Forelimb muscle (tissue), 1 donor: Measurements from ENCODE around the gene LIN7B. TPM values are rescaled to one million over a fixed set of nuclear protein-coding genes. Genes with fewer than 3 reads are reported as not detected.
"Not testable (repeated sequence)": the region's sequence is repeated elsewhere in the genome, so short reads cannot be mapped to it uniquely, and the experiment has no call there.

ENCODE experiments used
- DNase-seq: peaks from one replicate; pipeline ENCODE4 v3.0.0-alpha.2; 2013; ENCODE audit warnings: low read depth
- polyA plus RNA-seq: library from polyadenylated mRNA; unstranded; fragments of 120-200 nt; gene quantifications from one replicate; pipeline ENCODE4 v1.2.1, GENCODE V29; 2013; ENCODE audit not compliant: insufficient read length

The LIN7B gene
- 16.1 TPM for polyA plus RNA-seq

DNA sequence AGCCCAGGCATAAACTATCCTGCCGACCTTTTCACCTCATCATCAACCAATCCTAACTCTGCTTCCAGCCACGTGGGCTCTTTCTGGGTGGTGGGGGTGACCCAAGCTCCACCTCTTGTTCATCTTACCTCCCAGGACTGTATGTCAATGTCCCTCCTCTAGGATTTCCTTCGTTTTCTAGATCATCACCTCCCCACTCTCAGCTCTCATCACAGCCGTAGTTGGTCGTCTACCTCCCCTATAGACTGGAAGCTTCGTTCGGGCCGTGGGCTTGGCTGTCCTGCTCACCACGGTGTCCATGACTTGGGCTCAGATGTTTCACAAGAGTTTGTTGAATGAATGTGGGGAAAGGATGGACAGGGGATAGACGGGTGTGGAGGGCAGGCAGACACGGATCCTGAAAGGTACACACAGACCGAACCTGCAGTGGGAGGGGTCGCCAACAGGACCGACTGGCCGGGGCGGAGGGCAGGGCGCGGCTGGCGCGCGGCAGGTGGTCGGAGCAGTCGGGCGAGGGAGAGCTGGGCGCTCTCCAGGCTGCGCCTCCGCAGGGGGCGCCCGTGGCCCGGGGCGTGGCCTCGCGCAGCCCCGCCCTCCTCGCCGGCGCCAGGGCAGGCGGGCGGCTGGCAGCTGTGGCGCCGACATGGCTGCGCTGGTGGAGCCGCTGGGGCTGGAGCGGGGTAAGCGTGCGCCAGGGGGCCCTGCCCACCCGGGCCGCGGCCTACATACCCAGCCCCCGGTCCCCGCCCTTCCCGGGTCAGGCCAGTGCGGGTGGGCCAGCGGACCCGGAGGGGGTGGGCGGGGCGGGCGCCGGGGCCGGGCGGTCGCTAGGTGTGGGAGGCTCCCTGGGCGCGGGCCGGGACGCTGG lies at the start of gene LIN7B:
Gene LIN7B, plus strand, starts transcription at position 609 of the 868 bp plus-strand sequence. Its CDS starts 35 bp downstream, at position 644.
- DNase-seq, result no peak

DNA sequence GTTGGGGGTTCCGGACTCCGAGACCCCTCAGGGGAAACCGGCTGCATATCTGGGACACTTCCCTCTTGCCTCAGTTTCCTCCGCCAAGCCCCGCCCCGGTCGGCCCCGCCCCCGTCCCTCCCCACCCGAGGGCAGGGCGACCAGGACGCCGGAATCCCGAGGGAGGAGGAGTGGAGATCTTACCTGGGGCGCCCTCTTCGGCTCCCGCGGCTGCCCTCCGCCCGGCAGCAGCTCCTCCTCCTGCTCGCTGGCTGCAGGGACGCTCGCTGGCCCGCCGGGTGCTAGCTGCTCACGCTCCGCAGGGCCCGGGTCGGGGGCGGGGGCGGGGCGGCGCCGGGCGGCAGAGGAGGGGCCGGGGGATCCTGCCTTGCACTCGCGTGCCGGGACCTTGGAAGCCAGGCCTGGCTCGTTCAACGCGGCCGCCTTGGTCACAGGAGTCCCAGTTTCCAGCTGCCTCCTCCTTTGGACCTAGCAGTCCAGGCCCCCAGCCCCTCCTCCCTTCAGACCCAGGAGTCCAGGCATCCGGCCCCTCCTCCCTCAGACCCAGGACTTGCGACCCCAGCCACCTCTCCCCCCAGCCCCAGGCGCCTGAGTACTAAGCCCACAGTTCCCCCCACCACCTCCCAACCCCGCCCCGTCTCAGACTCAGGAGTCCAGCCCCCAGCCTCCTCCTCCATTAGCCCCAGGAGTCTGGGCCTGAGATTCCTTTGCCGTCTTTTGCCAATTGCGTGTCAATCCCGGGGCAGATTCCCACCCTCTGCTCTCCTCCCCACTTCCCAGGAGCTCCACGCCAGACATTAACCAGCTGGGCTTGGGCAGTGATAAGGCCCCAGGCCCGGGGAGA lies 49.2 kb upstream of the LIN7B start, which contains the start of gene NTF4:
Gene NTF4, minus strand, starts transcription at position 51 of the 844 bp plus-strand sequence. CDS start 2,821 bp downstream, outside the sequence.
- no peak for DNase-seq

- DNase-seq, result no peak
Observed at GRCh38 chr19:49065905-49066512, 48.2 kb upstream of the LIN7B start.

GRCh38 chr19:49067554-49067953 lies 46.6 kb upstream of the LIN7B start:
- DNase-seq, result no peak

GRCh38 chr19:49069026-49069425 lies 45.1 kb upstream of the LIN7B start:
- no peak for DNase-seq

DNA sequence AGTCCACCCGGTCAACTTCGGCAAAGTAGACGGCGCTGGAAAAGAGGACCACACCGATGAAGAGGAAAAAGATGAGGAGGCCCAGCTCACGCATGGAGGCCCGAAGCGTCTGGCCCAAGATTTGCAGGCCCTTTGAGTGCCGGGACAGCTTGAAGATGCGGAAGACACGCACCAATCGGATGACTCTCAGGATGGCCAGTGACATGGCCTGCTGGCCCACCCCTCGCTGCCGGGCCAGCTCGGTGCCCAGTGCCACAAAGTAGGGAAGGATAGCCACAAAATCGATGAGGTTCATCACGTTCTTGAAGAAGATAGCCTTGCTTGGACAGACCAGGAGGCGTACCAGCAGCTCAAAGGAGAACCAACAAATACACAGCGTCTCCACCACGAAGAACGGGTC lies 43.8 kb upstream of the LIN7B start:
- DNase-seq, result no peak

- no peak for DNase-seq
Observed at GRCh38 chr19:49071860-49072547, 42.2 kb upstream of the LIN7B start.

GRCh38 chr19:49073514-49074378 lies 40.4 kb upstream of the LIN7B start:
- no peak for DNase-seq

DNA sequence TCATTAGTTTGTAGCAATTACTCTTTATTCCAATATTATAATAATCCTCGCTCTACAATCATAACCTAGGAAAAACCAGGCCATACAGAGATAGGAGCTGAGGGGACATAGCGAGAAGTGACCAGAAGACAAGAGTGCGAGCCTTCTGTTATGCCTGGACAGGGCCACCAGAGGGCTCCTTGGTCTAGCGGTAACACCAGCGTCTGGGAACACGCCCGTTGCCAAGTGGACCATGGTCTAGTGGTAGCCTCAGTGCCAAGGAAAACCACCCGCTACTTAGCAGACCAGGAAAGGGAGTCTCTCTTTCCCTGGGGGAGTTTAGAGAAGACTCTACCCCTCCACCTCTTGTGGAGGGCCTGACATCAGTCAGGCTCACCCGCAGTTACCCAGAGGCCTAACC lies 39.3 kb upstream of the LIN7B start:
- DNase-seq, result not testable (repeated sequence)

DNA sequence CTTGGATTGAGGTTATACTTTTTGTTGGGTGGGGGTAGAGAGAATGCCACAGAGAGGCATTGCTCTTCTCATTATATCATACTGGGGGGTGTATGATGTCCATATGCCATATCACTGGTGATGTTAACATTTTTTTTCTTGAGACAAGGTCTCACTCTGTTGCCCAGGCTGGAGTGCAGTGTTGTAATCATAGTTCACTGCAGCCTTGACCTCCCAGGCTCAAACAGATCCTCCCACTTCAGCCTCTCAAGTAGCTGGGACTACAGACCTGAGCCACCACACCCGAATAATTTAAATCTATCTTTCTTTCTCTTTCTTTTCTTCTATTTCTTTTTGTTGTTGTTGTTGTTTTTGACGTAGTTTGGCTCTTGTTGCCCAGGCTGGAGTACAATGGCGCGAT lies 33.8 kb upstream of the LIN7B start:
- DNase-seq, result no peak

GRCh38 chr19:49081273-49081672 lies 32.9 kb upstream of the LIN7B start:
- DNase-seq, result no peak

GRCh38 chr19:49084206-49085019 lies 29.8 kb upstream of the LIN7B start:
- DNase-seq, result no peak

- peak; percentile 97 for DNase-seq
Observed at GRCh38 chr19:49085020-49085867, 28.9 kb upstream of the LIN7B start, which contains the start of gene SNRNP70. TSS of gene SNRNP70 (plus strand) at chr19:49085451. CDS start at chr19:49086415, 964 bp downstream.

GRCh38 chr19:49085868-49086232 lies 28.3 kb upstream of the LIN7B start:
- DNase-seq, result no peak

GRCh38 chr19:49086296-49086695 lies 27.9 kb upstream of the LIN7B start:
- DNase-seq, result no peak

DNA sequence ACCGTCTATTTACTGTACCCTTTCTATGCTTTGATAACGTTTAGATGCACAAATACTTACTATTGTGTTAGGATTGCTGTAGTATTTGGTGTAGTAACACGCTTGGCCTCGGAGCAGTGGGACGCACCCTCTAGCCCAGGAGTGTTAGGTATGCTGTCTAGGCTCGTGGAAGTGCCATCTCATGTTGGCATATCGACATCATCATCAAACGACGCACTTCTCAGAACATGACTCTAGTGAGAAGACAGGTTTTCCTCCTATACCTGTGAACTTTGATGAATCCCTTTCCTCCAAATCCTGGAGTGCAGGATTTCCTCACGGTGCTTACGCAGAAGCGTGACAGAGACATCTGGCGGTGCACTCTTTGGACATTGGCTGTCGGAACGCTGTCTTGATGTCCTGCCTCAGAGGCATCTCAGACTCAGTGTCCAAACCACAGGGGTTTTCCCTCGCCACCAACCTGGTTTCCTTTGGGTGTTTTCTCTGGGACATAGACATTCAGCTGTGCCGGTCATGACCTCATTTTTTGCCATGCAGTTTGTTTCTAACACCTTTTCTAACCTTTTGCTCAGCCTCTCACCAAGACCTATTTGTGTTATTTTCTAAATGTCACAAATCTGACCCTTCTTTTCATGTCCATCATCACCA lies 22.7 kb upstream of the LIN7B start:
- DNase-seq, result no peak

DNA sequence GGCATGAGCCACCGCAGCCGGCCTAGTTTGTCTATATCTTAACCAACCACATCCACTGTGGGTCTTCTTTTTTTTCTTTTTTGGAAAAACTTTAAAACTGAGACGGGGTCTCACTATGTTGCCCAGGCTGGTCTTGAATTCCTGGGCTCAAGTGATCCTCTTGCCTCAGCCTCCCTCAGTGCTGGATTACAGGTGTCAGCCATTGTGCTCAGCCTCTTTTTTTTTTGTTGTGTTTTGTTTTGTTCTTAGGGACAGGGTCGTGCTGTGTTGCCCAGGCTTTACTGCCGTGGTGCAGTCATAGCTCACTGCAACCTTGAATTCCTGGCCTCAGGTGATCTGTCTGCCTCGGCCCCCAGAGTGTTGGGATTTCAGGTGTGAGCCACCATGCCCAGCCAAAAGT lies 21.5 kb upstream of the LIN7B start:
- no peak for DNase-seq
